Occipital lobe (tissue), 3 donors: ENCODE measurements around the gene BBC3. TPM values are rescaled to one million over a fixed set of nuclear protein-coding genes. Genes with fewer than 3 reads are reported as not detected.
A peak's percentile ranks its signal among the peaks of the same experiment; 100 is the strongest.

Experiments used
- DNase-seq: peaks from one replicate; lab custom pipeline; 2025; lab: John Stamatoyannopoulos, UW
- small RNA-seq: library from RNA; depleted of rRNA; stranded (forward); fragments of <200 nt; gene quantifications from one replicate; pipeline ENCODE3, GENCODE V24; 2014
- total RNA-seq: library from RNA; depleted of rRNA; stranded (reverse); fragments of >200 nt; gene quantifications from one replicate; pipeline ENCODE4 v1.2.3, GENCODE V29; 2014

Gene BBC3
- total RNA-seq, 1 donor from 2014 or later = 13.4 TPM

- DNase-seq = no peak
Observed at GRCh38 chr19:47195434-47195833, 35.6 kb downstream of the BBC3 start.

- DNase-seq = peak; percentile 28
Observed at GRCh38 chr19:47190167-47190727, 40.8 kb downstream of the BBC3 start.

- no peak for DNase-seq
Observed at GRCh38 chr19:47188507-47189033, 42.4 kb downstream of the BBC3 start.

GRCh38 chr19:47187797-47188196 lies 43.2 kb downstream of the BBC3 start:
- DNase-seq = no peak

DNA sequence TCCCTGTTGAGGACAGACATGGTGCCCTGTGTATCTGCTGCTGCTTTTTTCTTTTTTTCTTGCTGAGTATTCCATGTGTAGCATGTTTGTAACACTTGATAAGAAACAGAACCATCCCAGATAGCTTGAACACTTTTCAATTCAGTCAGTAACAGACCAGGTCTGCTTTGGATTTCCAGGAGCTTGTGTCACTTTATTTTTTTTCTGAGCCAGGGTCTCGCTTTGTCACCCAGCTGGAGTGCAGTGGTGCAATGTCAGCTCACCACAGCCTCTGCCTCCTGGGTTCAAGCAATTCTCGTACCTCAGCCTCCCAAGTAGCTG lies 43.7 kb downstream of the BBC3 start:
- DNase-seq = no peak

DNA sequence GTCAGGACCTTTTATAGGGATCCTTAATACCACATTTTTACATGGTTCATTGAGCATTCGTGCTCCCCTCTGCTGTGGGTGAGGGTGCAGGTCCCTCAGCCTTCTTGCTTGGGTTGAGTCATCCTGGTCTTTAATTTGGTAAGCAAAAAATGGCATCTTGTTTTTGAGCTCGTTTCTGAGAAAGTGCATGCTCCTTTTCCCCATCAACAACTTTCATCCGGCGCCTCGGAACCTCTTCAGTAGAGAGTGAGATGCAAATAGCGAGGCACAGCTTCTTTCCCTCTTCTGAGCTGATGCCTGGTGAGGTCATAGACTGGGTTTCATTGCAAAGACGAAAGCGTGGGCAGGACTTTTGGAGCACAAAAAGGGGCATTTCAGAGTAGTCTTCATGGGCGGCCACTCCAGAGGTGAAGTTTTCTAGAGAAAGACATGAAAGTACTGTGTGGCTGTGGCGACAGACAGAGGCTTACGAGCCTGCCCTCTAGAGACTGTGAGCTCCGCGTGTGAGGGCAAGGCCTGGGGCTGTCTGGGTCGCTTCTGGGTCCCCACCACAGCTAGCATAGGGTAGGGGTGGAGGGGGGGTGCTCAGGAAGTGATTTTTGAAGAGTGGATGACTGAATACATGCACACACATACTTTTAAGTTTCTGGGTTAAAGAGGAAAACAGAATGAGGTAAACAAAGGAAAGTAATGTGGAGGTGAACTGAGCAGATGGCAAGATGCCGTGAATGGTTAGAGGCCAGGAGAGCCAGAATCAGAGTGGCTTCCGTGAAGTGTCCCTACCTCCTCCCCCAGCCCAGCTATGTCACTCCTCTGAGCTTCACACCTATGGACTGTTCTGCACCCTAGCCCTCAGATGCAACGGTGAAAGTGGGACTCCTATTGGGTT lies 44.3 kb downstream of the BBC3 start:
- DNase-seq = no peak

GRCh38 chr19:47183601-47184000 lies 47.4 kb downstream of the BBC3 start:
- DNase-seq = no peak

DNA sequence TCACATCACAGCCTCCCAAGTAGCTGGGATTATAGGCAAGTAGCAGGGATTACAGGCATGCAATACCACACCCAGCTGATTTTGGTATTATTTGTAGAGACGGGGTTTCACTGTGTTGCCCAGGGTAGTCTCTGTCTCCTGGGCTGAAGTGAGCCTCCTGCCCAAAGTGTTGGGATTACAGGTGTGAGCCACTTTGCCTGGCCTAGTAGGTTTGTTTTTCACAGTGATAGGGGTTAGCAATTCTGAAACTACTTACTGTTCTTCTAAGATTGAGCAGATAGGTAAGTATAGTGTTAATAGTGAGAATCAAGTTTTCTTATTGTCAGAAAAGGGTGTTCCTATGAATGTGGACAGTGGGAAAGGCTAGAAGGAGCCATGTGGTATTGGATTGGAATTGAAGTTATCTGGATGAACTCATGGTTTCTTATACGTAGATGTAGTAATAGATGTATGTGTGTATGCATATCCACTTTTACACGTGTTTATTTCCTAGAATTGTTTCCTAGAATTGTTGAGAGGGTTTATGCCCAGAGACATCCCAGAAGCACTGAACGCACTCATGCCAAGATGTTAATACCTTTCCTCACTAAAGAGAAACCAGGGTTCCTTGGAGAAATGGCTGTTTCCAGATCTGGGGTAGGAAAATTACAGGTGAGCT lies 51.2 kb downstream of the BBC3 start:
- no peak for DNase-seq

DNA sequence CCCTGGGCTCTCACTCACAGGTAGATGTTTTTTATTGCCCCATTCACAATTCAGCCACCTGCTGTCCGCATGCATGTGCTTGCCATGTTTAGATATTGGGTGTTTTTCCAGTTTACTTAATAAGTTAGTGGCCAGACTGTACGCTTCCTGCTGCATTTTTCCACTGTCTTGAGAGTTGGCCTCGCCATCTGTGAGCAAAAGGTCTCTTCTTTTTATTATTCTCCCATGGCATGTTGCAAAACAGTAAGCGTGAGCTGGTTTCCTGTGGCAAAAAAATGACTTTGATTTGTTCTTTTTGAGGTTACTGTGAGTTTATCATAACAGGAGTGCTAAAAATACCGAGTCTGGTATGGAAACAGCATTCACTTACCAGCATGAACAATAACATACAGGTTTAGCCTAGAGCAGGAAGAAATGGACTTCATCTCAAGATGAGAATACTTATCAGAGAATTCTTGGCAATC lies 54.3 kb downstream of the BBC3 start:
- no peak for DNase-seq

DNA sequence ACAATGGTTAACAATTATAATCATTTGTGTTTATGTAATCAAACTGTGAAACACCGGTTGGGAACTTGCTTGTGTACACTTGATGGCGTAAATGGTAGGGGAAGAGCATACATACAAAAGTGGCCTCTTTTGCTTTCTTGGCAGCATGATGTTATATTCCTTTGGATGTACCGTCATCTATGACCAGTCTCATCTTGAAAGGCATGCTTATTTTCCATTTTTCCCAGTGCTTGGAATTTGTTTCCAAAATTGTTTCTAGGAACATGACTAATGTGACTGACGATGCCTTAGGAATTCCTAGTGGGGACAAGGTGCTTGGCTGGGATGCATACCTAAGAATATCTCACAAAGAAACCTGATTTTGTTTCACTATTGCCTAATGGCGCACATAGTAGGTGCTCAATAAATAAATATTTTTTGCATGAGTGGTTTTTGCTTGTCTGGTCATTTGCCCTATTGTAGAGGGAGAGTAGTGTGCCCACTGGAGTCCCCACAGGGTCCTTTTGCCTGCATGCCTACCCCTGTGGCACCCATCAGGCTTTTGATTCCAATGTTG lies 54.9 kb downstream of the BBC3 start:
- no peak for DNase-seq

DNA sequence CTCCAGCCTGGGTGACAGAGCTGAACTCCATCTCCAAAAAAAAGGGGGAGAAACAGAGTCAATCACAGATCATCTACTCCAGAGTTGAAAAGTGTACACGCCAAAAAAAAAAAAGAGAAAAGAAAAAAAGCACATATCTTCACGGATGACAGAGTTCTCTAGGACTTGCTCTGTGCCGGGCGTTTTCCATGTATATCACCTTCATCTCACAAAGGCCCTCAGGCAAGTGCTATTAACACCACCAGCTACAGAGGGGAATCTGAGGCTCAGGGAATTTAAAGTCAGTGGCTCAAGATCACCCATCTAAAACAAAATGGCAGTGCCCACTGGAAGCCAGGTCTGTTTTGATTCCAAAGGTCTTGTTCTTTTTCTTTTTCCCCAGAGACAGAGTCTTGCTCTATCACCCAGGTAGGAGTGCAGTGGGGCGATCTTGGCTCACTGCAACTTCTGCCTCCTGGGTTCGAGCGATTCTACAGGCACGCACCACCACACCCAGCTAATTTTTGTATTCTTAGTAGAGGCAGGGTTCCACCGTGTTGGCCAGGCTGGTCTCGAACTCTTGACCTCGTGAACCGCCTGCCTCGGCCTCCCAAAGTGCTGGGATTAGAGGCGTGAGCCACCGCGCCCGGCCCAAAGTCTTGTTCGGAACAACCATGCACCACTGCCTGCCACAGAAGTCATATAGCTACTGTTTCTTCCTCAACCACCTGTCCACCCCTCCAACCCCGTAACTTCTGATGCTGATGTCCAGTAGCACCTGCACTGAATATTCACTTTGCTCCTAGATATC lies 58.1 kb downstream of the BBC3 start:
- DNase-seq = no peak

Small RNAs within 50 kb of the gene (small RNA-seq; reads per million reads assigned to genes)
- not detected for gene MIR3190

Other genes starting within 250 kb of the BBC3 start
- gene NPAS1, start 211.4 kb downstream of the BBC3 start, total RNA-seq = 5.8 TPM
- 20.9 TPM for gene TMEM160, start 182.6 kb downstream of the BBC3 start, total RNA-seq
- gene ZC3H4, start 117.4 kb downstream of the BBC3 start, total RNA-seq = 11.2 TPM
- 76.3 TPM for gene SAE1, start 100.4 kb downstream of the BBC3 start, total RNA-seq
- gene CCDC9, start 25.3 kb upstream of the BBC3 start, total RNA-seq = 2.8 TPM
- 2.3 TPM for gene INAFM1, start 43.7 kb upstream of the BBC3 start, total RNA-seq
- gene C5AR1, start 78.7 kb upstream of the BBC3 start, total RNA-seq = 0.16 TPM
- gene C5AR2, start 101.0 kb upstream of the BBC3 start, total RNA-seq = 0.31 TPM
- 10.8 TPM for gene DHX34, start 118.1 kb upstream of the BBC3 start, total RNA-seq
- gene MEIS3, start 188.3 kb upstream of the BBC3 start, total RNA-seq = 74.6 TPM
- gene SLC8A2, start 240.7 kb upstream of the BBC3 start, total RNA-seq = 40.1 TPM